Aorta (tissue), 5 donors: ENCODE results near the gene MMD. TPM values are rescaled to one million over a fixed set of nuclear protein-coding genes. Genes with fewer than 3 reads are reported as not detected.

ENCODE experiments used
- ATAC-seq: fragments of 200-7000 bp; cut with Tn5 transposase; one replicate; pipeline ENCODE4 v1.9.1; 2022; ENCODE audit warnings: moderate library complexity; ENCODE audit not compliant: low FRiP score
- DNase-seq, 2 donors: peaks; one replicate each; pipeline ENCODE4 v3.0.0-alpha.2; 2020
- H3K27ac ChIP-seq, 2 donors: one replicate each; pipeline ENCODE4 v1.5.1; 2013; ENCODE audit warnings: low read length in 2 of 2, mild to moderate bottlenecking in 2 of 2, moderate library complexity in 2 of 2, control low read depth in 1 of 2, inconsistent platforms in 1 of 2, low read depth in 1 of 2
- H3K27me3 ChIP-seq, 2 donors: one replicate each; pipeline ENCODE4 v1.6.1; 2013; ENCODE audit warnings: control low read depth in 1 of 2, low read length in 1 of 2, mild to moderate bottlenecking in 1 of 2, moderate library complexity in 1 of 2; ENCODE audit not compliant: insufficient read depth in 2 of 2, control insufficient read depth in 1 of 2
- H3K36me3 ChIP-seq, 2 donors: one replicate each; pipeline ENCODE4 v1.6.1; 2013; ENCODE audit warnings: control low read depth in 1 of 2, low read length in 1 of 2, mild to moderate bottlenecking in 1 of 2; ENCODE audit not compliant: insufficient read depth in 2 of 2, control insufficient read depth in 1 of 2
- H3K4me1 ChIP-seq, 2 donors: one replicate each; pipeline ENCODE4 v1.6.1; 2013; ENCODE audit warnings: low read length in 2 of 2, control low read depth in 1 of 2, mild to moderate bottlenecking in 1 of 2, moderate library complexity in 1 of 2; ENCODE audit not compliant: insufficient read depth in 2 of 2, control insufficient read depth in 1 of 2
- H3K4me3 ChIP-seq, 2 donors: one replicate each; pipeline ENCODE4 v1.5.1; 2013; ENCODE audit warnings: low read length in 2 of 2, control low read depth in 1 of 2, mild to moderate bottlenecking in 1 of 2
- H3K9me3 ChIP-seq: one replicate; pipeline ENCODE4 v1.6.1; 2013; ENCODE audit warnings: mild to moderate bottlenecking, low read length; ENCODE audit not compliant: control insufficient read depth
- WGBS, 2 donors: extraction: QIAGEN DNeasy Blood & Tissue Kit; methylation state at CpG; one replicate each; pipeline ENCODE4 v1.1.7; 2013; 5-methylcytosine and 5-hydroxymethylcytosine counted together
- intact Hi-C, 2 donors: fragments of 100-400 bp; cut with DNase I; formaldehyde crosslinking; loops; one replicate each; pipeline versions ENCODE4 v1.14.2 to v1.15.0; 2022
- polyA plus RNA-seq, 2 donors: library from polyadenylated mRNA; stranded (reverse); fragments of 200-250 nt; gene quantifications; one replicate each; pipeline ENCODE4 v1.2.3, GENCODE V29; 2013
- total RNA-seq, 2 donors: library from RNA; stranded (reverse); fragmentation: NEBNext Ultra II Directional; extraction: Animal tissue kit (Norgen Biotek cat#: 25700); gene quantifications; one replicate each; pipeline ENCODE4 v1.2.1, GENCODE V29; 2021
- donor health status: healthy with polysubstance abuse.
- donor health status: Bipolar disorder and iron deficiency.
- donor health status: DM: no; HTN: no; CAD: no.
- donor health status: DM: no; HTN: no; CAD: no.
- donor health status: DM: yes; HTN: yes; CAD: no.

Gene MMD
- total and polyA plus RNA-seq, 4 donors = 3.3 to 13.9 (median 11.1) TPM

DNA sequence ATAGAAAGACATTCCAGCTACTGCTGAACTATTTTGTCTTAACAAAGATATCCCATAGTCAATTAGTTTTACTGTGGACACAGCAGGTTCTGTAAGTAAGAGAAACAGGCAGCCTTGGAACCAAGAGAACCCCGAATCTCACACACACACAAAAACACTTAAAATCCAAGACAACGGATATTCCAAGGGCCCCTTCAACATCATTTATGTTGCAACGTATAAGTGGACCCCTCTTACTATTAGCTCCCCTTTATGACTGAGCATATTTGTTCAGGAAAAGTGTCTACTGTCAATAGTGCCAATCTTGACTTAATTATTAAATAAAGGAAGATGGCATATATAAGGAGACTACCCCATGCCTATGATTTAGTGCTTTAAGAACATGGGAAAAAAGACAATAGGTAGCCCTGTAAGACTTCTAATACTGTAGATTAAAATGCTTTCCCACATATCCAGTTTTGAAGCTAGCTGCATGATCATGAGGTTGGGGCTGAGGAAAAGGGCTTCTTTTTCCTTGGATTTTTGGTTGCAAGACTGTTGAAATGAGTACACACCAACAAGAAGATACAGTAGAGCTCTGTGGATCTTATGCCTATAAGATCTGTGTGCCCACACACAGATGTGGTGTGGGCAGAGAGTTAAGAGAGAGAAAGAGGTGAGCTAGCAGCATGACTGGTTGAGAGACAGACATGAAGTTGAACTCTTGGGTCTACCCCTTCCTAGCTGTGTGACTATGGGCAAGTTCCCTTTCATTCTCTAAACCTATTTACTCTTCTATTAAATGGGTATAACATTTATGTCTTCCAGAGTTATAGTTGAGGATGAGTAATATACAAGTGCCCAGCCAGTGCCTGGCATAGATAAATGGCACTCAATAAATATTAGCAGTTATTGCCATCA is 3.0 kb downstream of the MMD start:
- Histone ChIP-seq H3K4me3 (no peak overlapping the region), H3K27ac (no peak overlapping the region), H3K27me3 (no peaks in the 10 kb centered on the region), H3K4me1 (peaks cover 0 to 6% of the 10 kb centered on the region in 2 donors), H3K9me3 (no peaks in the 10 kb centered on the region), H3K36me3 (no peaks in the 10 kb centered on the region)
- ATAC-seq (no peak), DNase-seq (no peak)
- intact Hi-C loops = no loop called here
- WGBS, 2 donors = 95 to 96% methylated on average over 3 of the region's 3 CpGs

DNA sequence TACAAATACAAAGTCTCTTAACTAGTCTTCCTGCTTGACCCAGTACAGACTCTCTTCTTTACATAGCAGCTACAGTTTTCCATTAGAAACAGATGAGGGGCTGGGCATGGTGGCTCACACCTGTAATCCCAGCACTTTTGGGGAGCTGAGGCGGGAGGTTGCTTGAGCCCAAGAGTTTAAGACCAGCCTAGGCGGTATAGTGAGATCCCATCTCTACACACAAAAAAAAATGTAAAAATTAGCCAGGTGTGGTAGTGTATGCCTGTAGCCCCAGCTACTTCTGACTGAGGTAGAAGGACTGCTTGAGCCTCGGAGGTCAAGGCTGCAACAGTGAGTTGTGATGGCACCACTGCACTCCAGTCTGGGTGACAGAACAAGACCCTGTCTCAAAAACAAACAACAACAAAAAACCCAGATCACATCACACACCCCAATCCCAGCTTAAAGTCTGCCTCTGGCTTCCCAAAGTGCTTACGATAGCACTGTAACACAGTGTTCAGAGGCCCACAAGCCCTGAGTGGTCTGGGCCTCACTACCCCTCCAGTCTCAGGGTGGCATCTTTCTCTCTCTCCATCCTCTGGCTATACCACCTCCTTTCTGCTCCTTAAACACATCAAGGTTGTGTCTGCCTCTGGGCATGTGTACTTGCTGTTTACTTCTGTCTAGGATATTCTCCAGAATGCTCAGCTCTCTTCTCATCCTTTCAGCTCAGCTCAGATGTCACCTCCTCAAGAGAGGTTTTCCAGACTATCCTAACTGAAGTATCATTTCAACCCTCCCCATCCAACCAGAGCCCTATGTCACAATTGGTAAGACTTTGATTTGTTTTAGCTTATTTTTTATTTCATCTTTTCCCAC is 4.0 kb downstream of the MMD start:
- Histone ChIP-seq H3K9me3 (no peaks in the 10 kb centered on the region), H3K4me1 (peaks cover 0 to 6% of the 10 kb centered on the region in 2 donors), H3K27ac (no peak overlapping the region), H3K4me3 (no peak overlapping the region), H3K27me3 (no peaks in the 10 kb centered on the region), H3K36me3 (no peaks in the 10 kb centered on the region)
- ATAC-seq = no peak
- no peak for DNase-seq
- intact Hi-C loops = no loop called here
- WGBS, 2 donors = 97 to 99% methylated on average over 4 of the region's 4 CpGs

DNA sequence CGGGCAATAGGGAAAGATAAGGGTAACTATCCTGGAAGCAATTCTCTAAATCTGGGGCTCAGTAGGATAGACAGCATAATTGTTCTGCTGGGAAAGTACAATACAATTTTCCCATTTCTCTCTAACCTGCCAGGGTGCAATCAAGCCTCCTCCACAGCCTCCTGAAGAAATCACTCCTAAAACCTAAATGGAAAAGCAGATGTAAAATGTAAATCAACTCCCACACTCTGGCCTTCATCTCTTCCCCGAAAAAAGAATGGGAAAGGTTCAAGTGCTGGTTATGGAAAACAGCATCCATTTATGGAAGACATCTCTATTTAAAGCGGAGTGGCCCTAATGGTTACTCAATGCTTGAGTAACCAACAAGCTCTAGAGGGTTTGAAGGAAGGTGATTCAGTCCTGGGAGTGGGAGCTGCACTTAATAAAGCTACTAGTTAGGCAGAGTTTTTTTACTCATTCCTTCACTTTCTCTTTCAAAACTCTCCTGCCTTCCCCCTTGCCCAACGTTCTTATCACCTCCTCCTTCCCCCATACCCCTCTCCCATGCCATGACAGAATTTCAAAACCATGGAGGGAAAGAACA is 5.1 kb downstream of the MMD start:
- Histone ChIP-seq H3K4me3 (no peak overlapping the region), H3K9me3 (no peaks in the 10 kb centered on the region), H3K36me3 (no peaks in the 10 kb centered on the region), H3K27ac (no peak overlapping the region), H3K27me3 (no peaks in the 10 kb centered on the region), H3K4me1 (peaks cover 0 to 6% of the 10 kb centered on the region in 2 donors)
- WGBS, 2 donors = 62 to 63% methylated on average over 4 of the region's 4 CpGs
- intact Hi-C loops = no loop called here
- ATAC-seq (no peak), DNase-seq (no peak)

DNA sequence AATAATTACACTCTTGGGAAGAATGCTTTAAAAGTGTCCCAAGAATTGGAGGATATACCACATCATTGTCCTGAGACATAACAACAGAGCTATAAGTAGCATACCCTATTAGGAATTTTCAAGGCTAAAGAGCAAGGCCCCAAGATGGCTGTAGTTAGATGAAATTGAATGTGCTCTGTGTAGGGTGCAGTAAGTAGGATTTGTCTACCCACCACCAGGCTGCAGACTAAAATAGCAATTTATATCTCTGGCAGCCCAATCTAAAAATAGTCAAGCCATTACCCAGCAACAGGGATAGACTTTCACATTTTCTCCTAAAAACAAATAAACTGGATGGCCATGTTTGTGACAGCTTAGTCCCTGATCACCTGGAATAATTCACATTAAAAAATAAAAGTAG is 5.6 kb downstream of the MMD start:
- Histone ChIP-seq H3K9me3 (no peaks in the 10 kb centered on the region), H3K36me3 (no peaks in the 10 kb centered on the region), H3K27ac (no peak overlapping the region), H3K4me1 (peaks cover 0 to 6% of the 10 kb centered on the region in 2 donors), H3K27me3 (no peaks in the 10 kb centered on the region), H3K4me3 (no peak overlapping the region)
- no peak for DNase-seq
- ATAC-seq = no peak
- intact Hi-C loops = no loop called here

DNA sequence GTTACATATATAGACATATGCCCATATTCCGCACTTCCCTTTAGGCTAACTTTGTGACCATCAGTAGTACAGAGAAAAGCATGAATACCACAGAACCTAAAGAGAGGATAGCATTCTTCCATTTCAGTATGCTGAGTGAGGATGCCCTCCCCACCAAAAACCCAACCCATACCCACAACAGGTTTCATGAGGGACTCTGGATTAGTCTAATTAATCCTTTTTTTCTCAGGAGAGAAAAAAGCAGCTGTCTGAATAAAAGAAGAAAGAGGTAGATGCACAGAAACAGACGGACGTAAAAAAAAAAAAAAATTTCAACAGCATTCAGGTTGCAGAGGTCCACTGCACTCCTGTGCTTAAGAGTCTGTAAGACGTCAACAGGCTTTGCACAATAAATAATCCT is 6.7 kb downstream of the MMD start:
- Histone ChIP-seq H3K4me1 (peaks cover 0 to 6% of the 10 kb centered on the region in 2 donors), H3K9me3 (no peaks in the 10 kb centered on the region), H3K36me3 (peaks cover 0 to 2% of the 10 kb centered on the region in 2 donors), H3K27ac (no peak overlapping the region), H3K27me3 (no peaks in the 10 kb centered on the region), H3K4me3 (no peak overlapping the region)
- 98 to 99% methylated on average over 4 of the region's 4 CpGs for WGBS, 2 donors
- intact Hi-C loops = no loop called here
- ATAC-seq = no peak
- DNase-seq = no peak

DNA sequence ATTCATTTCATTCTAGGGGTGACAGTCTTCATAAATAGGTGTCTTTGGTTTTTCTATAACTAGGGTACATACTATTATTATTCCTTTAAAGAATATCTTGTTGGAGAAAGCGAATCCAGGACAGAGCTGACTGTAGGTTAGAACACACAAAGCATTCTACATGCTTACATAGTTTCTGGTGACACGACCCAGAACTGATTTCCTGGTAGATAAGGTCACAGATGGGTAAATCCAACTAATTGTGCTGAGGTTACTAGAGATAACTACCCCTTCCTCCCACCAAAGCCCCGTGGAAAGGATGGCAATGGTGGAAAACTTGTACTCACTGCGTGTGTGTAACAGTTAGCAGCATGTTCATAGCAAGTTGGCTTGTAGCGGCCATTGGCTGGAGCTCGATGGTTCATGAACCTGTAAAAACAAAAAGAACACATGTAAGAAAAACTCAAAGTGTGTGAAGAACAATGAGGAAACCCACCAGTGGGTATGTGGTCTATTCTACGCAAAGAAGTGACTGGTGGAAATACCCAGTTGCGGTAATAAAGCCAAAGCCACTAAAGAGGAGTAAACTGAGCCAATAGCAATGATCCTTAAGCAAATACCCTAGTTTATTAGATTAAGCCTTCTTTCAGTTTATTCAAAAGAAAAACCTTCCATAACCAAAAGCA is 7.7 kb downstream of the MMD start:
- Histone ChIP-seq H3K27ac (no peak overlapping the region), H3K27me3 (no peaks in the 10 kb centered on the region), H3K4me3 (no peak overlapping the region), H3K4me1 (peaks cover 0 to 6% of the 10 kb centered on the region in 2 donors), H3K9me3 (no peaks in the 10 kb centered on the region), H3K36me3 (peaks cover 0 to 4% of the 10 kb centered on the region in 2 donors)
- ATAC-seq = no peak
- 94 to 95% methylated on average over 8 of the region's 8 CpGs for WGBS, 2 donors
- no peak for DNase-seq
- intact Hi-C loops = no loop called here

DNA sequence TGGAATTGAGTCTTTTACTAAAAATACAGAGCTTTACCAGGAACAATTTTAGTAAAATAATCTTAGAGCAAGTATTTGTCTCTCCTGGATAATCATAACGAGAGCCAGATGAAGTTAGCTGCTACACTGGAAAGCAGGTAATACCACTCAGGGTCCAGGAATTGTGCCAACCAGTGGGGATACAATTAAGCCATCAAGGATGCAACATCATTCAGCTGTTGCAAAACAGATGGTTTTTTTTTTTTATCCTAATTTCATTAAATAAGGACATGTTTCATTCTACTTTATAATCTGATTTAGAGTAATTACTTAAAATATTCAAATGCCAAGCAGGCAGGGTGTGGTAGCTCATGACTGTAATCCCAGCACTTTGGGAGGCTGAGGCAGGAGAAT is 10.2 kb downstream of the MMD start:
- 91 to 95% methylated on average over 1 of the region's 1 CpG for WGBS, 2 donors
- intact Hi-C loops = no loop called here
- no peak for DNase-seq
- Histone ChIP-seq H3K27ac (no peak overlapping the region), H3K27me3 (no peaks in the 10 kb centered on the region), H3K9me3 (no peaks in the 10 kb centered on the region), H3K36me3 (peaks cover 0 to 4% of the 10 kb centered on the region in 2 donors), H3K4me1 (peaks cover 0 to 4% of the 10 kb centered on the region in 2 donors), H3K4me3 (no peak overlapping the region)
- ATAC-seq = no peak

DNA sequence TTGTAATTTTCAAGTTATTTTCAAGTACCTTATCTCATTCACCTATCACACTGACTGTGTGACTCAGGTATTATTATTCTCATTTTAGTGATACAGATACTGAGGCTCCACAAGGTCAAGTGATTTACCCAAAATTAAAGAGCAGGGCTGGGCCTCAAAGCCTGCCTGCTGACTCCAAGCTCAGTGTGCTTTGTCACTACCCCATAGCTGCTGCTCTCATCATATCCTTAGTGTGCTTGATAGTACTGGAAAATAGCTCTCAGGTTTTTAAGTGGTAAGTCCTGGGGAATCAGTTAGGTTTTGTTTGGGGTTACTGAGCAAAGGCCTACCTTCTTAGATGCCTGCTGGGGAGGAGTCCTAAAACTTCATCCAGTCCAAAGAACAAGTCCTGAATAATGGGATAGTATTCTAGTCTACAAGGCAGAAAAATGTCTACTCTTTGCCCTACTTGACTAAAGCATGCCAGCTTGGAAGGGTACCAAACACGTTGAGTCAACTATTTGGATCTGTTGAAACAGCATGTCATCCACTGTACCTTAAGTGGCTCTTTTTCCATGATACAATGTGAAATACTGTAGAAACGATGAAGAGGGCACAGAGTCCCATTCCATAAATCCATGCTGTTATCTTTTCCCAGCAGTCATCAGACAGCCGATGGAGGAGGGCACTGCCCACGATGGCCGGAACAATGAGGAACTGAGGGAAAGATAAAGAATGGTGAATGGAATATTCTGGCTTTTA is 10.7 kb downstream of the MMD start:
- WGBS, 2 donors = 69 to 70% methylated on average over 5 of the region's 5 CpGs

More for the DNA sequence above, 10.7 kb downstream of the MMD start:
- no peak for ATAC-seq
- Histone ChIP-seq H3K36me3 (peaks cover 0 to 4% of the 10 kb centered on the region in 2 donors), H3K27ac (no peak overlapping the region), H3K9me3 (no peaks in the 10 kb centered on the region), H3K27me3 (no peaks in the 10 kb centered on the region), H3K4me1 (no peaks in the 10 kb centered on the region), H3K4me3 (no peak overlapping the region)
- DNase-seq = no peak
- intact Hi-C loops = no loop called here
